Caco-2 (cell line): ENCODE measurements around the gene RANBP10. TPM values are rescaled to one million over a fixed set of nuclear protein-coding genes. Genes with fewer than 3 reads are reported as not detected.
"Not testable (repeated sequence)": the region's sequence is repeated elsewhere in the genome, so short reads cannot be mapped to it uniquely, and the experiment has no call there.

Experiments used
- BruUV-seq: library from RNA; stranded (reverse); fragments of 400-500 nt; replicated peaks from 2 replicates; lab custom pipeline; 2021; lab: Mats Ljungman, UMichigan
- CTCF ChIA-PET: fragments of 300-600 bp; sonication (Branson Sonifier 250); formaldehyde crosslinking; loops from one replicate; lab custom pipeline; 2022; ENCODE audit warnings: antibody characterized with exemption; lab: Charles Lee
- POLR2A ChIA-PET: fragments of 300-600 bp; sonication (Branson Sonifier 250); formaldehyde crosslinking; loops from one replicate; lab custom pipeline; 2022; ENCODE audit warnings: antibody characterized with exemption; lab: Charles Lee
- DNase-seq, 2 experiments: peaks; one replicate each; pipeline versions ENCODE4 v3.0.0 to v3.0.0-alpha.2; 2020 to 2022
- H3K27me3 ChIP-seq: replicated peaks from 2 replicates; pipeline ENCODE4 v1.6.0; 2011; ENCODE audit warnings: low read length; ENCODE audit not compliant: control insufficient read depth, insufficient read depth
- H3K36me3 ChIP-seq: 2 replicates; pipeline ENCODE4 v1.5.1; 2011; ENCODE audit warnings: low read length; ENCODE audit not compliant: control insufficient read depth, insufficient read depth
- H3K4me1 ChIP-seq: fragments of 250-450 bp; sonication (Bioruptor Pico); 2 replicates; pipeline ENCODE4 v1.5.1; 2020; ENCODE audit warnings: mild to moderate bottlenecking
- H3K4me3 ChIP-seq: 2 replicates; pipeline ENCODE4 v1.5.1; 2011; ENCODE audit warnings: low read depth, mild to moderate bottlenecking, control low read depth, low read length
- H3K9me3 ChIP-seq: fragments of 250-450 bp; sonication (Bioruptor Pico); 2 replicates; pipeline ENCODE4 v1.5.1; 2020; ENCODE audit warnings: mild to moderate bottlenecking, moderate library complexity
- H3K27ac Mint-ChIP-seq: one replicate; pipeline ENCODE4 v1.8.0; 2022; ENCODE audit warnings: mixed read lengths; ENCODE audit not compliant: unreplicated experiment
- H3K27me3 Mint-ChIP-seq: one replicate; pipeline ENCODE4 v1.8.0; 2022; ENCODE audit warnings: mixed read lengths; ENCODE audit not compliant: insufficient read depth, unreplicated experiment
- H3K36me3 Mint-ChIP-seq: one replicate; pipeline ENCODE4 v1.8.0; 2022; ENCODE audit warnings: mild to moderate bottlenecking, mixed read lengths; ENCODE audit not compliant: insufficient read depth, unreplicated experiment
- H3K4me1 Mint-ChIP-seq: one replicate; pipeline ENCODE4 v1.8.0; 2022; ENCODE audit warnings: low read depth, mixed read lengths; ENCODE audit not compliant: unreplicated experiment
- H3K4me3 Mint-ChIP-seq: one replicate; pipeline ENCODE4 v1.8.0; 2022; ENCODE audit warnings: mild to moderate bottlenecking, moderate library complexity, mixed read lengths; ENCODE audit not compliant: unreplicated experiment
- H3K9me3 Mint-ChIP-seq: one replicate; pipeline ENCODE4 v1.8.0; 2022; ENCODE audit warnings: mixed read lengths; ENCODE audit not compliant: unreplicated experiment
- intact Hi-C: fragments of 100-400 bp; cut with micrococcal nuclease; formaldehyde crosslinking; loops from one replicate; pipeline ENCODE4 v1.10.0; 2022; ENCODE audit not compliant: unreplicated experiment
- total RNA-seq: library from RNA; stranded (reverse); gene quantifications from 2 replicates; pipeline ENCODE4 v1.2.3, GENCODE V29; 2022
- TF ChIP-seq, protein P1 (sequence below), 2 experiments: fragments of 200-600 bp in 1 of 2; IDR thresholded peaks; 1 replicate in 1 of 2; 2 replicates in 1 of 2; pipeline versions ENCODE4 v1.5.1 to v1.8.0; 2011 to 2022; ENCODE audit warnings: antibody characterized with exemption in 1 of 2, control low read depth in 1 of 2, inconsistent platforms in 1 of 2, low read depth in 1 of 2, low read length in 1 of 2, mild to moderate bottlenecking in 1 of 2, moderate library complexity in 1 of 2; ENCODE audit not compliant: insufficient read depth in 1 of 2, severe bottlenecking in 1 of 2, unreplicated experiment in 1 of 2

RANBP10 gene
- total RNA-seq, 1 experiment from 2014 or later: 21.8 TPM

DNA sequence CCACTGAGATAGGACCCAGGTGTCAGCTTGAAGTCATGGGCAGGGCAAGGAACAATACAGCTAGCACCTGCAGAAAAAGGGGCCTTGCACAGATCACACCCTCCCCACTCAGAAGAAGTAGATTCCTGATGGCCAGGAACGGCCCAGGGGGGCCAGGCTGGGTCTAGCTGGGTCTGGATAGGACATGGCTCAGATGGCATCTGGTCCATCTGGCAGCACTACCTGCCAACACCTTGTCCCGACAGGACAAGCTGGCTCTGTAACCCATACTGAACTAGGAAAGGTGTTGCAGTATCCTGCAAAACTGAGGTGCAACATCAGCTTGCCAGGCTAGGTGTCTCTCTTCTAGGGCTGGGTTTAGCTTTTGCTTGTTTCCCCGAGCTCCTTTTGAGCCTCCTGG is 48.4 kb downstream of the RANBP10 start:
- POLR2A ChIA-PET: no interaction called here
- Histone ChIP-seq H3K27me3 (no peaks in the 10 kb centered on the region), H3K4me3 (no peak overlapping the region), H3K4me1 (no peaks in the 10 kb centered on the region), H3K36me3 (peaks cover 4% of the 10 kb centered on the region), H3K9me3 (no peaks in the 10 kb centered on the region)
- H3K4me1 Mint-ChIP-seq: no peaks in the 10 kb centered on the region
- no peak for DNase-seq
- TF ChIP-seq, protein P1, sequence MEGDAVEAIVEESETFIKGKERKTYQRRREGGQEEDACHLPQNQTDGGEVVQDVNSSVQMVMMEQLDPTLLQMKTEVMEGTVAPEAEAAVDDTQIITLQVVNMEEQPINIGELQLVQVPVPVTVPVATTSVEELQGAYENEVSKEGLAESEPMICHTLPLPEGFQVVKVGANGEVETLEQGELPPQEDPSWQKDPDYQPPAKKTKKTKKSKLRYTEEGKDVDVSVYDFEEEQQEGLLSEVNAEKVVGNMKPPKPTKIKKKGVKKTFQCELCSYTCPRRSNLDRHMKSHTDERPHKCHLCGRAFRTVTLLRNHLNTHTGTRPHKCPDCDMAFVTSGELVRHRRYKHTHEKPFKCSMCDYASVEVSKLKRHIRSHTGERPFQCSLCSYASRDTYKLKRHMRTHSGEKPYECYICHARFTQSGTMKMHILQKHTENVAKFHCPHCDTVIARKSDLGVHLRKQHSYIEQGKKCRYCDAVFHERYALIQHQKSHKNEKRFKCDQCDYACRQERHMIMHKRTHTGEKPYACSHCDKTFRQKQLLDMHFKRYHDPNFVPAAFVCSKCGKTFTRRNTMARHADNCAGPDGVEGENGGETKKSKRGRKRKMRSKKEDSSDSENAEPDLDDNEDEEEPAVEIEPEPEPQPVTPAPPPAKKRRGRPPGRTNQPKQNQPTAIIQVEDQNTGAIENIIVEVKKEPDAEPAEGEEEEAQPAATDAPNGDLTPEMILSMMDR (IDR thresholded peaks at IDR 0.05; ENCODE audit: insufficient read depth in 1 of 2, low read depth in 1 of 2, low read length in 1 of 2, severe bottlenecking in 1 of 2, unreplicated experiment in 1 of 2): no peak
- CTCF ChIA-PET: interaction anchor here (0.7 kb wide), 1 partner anchor 98 kb away, joined by 3 read pairs; the partner anchor contains the start of gene ACD
- no TSS peak for BruUV-seq
- H3K27ac Mint-ChIP-seq: no peak overlapping the region
- no peak overlapping the region for H3K4me3 Mint-ChIP-seq
- H3K27me3 Mint-ChIP-seq: no peaks in the 10 kb centered on the region
- intact Hi-C loops: no loop called here
- H3K9me3 Mint-ChIP-seq: no peaks in the 10 kb centered on the region
- peaks cover 21% of the 10 kb centered on the region for H3K36me3 Mint-ChIP-seq

DNA sequence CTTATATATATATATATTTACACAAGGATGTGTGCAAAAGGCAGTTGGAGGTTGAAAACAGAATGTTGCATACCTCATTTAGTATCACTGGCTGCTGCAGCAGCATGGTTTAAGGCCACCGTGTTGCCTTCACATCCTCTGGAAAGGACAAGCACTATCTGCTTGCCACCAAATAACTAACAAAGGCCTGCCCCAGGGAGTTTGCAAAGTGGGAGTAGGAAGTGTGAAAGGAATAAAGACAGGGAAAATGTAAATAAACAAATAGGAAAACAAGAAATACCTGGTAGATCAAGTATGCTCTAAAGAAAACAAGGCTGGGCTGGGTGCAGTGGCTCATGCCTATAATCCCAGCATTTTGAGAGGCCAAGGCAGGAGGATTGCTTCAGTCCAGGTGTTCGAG is 53.7 kb downstream of the RANBP10 start:
- BruUV-seq: no TSS peak
- no peaks in the 10 kb centered on the region; the same call in 1 of the 2 replicates for H3K36me3 ChIP-seq
- DNase-seq: no peak
- no peaks in the 10 kb centered on the region for H3K9me3 ChIP-seq
- peaks cover 6% of the 10 kb centered on the region for H3K4me1 Mint-ChIP-seq
- CTCF ChIA-PET: interaction anchor here (0.6 kb wide), 1 partner anchor 35 kb away, joined by 3 read pairs; no protein-coding TSS in a partner anchor
- POLR2A ChIA-PET: no interaction called here
- H3K27ac Mint-ChIP-seq: no peak overlapping the region
- H3K4me3 ChIP-seq: no peak overlapping the region
- H3K4me1 ChIP-seq: no peaks in the 10 kb centered on the region
- H3K27me3 Mint-ChIP-seq: no peaks in the 10 kb centered on the region
- TF ChIP-seq, protein P1 (IDR thresholded peaks at IDR 0.05; ENCODE audit: insufficient read depth in 1 of 2, low read depth in 1 of 2, low read length in 1 of 2, severe bottlenecking in 1 of 2, unreplicated experiment in 1 of 2): no peak
- no peak overlapping the region for H3K4me3 Mint-ChIP-seq
- no peaks in the 10 kb centered on the region for H3K27me3 ChIP-seq
- intact Hi-C loops: no loop called here
- peaks cover 5% of the 10 kb centered on the region for H3K36me3 Mint-ChIP-seq
- no peaks in the 10 kb centered on the region for H3K9me3 Mint-ChIP-seq

DNA sequence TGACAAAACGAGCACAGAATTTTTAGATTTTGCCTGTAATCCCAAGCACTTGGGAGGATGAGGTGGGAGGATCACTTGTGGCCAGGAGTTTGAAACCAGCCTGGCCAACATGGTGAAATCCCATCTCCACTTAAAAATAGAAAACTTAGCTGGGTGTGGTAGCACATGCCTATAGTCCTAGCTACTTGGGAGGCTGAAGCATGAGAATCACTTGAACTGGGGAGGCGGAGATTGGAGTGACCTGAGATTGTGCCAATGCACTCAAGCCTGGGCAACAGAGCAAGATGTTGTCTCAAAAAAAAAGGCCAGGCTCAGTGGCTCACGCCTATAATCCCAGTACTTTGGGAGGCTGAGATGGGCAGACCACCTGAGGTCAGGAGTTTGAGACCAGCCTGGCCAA is 55.0 kb downstream of the RANBP10 start:
- intact Hi-C loops, POLR2A ChIA-PET, H3K4me1 ChIP-seq, H3K27ac Mint-ChIP-seq, H3K36me3 Mint-ChIP-seq, H3K4me3 Mint-ChIP-seq, H3K27me3 ChIP-seq, H3K9me3 Mint-ChIP-seq, H3K9me3 ChIP-seq, BruUV-seq, H3K4me3 ChIP-seq, DNase-seq, H3K36me3 ChIP-seq, H3K4me1 Mint-ChIP-seq, H3K27me3 Mint-ChIP-seq: not testable (repeated sequence)
- CTCF ChIA-PET: interaction anchor here (1.1 kb wide), 1 partner anchor 55 kb away, joined by 3 read pairs; the partner anchor contains the start of genes RANBP10 and TSNAXIP1
